ENCODE measurements around the gene TBX4.

DNA sequence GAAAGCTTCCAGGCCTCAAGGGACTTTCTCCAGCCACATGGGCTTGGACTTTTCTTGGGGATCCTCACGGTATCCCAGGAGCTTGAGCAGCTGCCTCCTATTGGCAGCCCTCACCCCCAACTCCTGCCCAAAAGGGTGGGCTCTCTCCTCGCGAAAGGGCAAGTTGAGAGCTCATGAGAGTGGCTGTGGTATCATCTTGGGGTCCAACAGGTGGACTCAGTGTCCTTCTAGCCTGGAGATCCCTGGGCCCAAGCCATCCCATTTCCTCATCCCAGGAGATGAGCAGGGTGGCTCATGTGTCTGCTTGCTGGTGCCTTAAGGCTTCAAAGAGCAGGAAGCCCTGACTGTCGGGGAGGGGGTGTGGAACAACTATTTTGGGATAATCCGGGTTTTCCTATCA is 17.7 kb downstream of the TBX4 start:
- TF ChIP-seq, protein P1, sequence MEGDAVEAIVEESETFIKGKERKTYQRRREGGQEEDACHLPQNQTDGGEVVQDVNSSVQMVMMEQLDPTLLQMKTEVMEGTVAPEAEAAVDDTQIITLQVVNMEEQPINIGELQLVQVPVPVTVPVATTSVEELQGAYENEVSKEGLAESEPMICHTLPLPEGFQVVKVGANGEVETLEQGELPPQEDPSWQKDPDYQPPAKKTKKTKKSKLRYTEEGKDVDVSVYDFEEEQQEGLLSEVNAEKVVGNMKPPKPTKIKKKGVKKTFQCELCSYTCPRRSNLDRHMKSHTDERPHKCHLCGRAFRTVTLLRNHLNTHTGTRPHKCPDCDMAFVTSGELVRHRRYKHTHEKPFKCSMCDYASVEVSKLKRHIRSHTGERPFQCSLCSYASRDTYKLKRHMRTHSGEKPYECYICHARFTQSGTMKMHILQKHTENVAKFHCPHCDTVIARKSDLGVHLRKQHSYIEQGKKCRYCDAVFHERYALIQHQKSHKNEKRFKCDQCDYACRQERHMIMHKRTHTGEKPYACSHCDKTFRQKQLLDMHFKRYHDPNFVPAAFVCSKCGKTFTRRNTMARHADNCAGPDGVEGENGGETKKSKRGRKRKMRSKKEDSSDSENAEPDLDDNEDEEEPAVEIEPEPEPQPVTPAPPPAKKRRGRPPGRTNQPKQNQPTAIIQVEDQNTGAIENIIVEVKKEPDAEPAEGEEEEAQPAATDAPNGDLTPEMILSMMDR (conservative IDR thresholded peaks at IDR 0.05), result no peak
- no peak for TF ChIP-seq EZH2 (IDR thresholded peaks at IDR 0.05; ENCODE audit: low read depth)

All from PC-9 (cell line).